GM12892 (cell line): ENCODE measurements around the gene PDS5B.

ENCODE experiments used
- POLR2A ChIP-seq: IDR thresholded peaks from 2 replicates; pipeline ENCODE4 v1.6.1; 2011; ENCODE audit warnings: low read depth, low read length, control low read depth
- POLR2AphosphoS5 ChIP-seq: IDR thresholded peaks from 2 replicates; pipeline ENCODE4 v1.6.1; 2011; ENCODE audit warnings: low read depth, low read length, control low read depth

DNA sequence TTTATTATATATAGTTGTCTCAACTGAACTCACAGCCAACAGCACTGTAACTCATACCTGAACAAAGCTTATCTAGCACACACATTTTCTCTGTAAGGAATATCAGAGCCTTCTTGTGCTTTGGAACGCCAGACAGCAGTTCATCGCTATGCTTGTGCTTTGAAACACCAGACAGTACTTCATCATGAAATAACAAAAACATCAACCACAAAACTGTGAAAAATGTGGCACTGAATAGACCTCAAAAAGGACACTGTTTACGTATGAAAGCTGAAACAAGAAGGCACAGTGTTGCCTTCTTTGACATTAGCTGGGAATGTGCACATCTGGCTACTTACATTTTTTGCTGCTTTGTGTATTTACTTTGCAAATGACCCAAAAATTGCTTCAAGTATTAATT lies 160.2 kb downstream of the PDS5B start:
- TF ChIP-seq POLR2A (no peak), POLR2AphosphoS5 (no peak)
